Limb (tissue), 2 donors: ENCODE measurements around the gene NOD1.
"Not testable (repeated sequence)": the region's sequence is repeated elsewhere in the genome, so short reads cannot be mapped to it uniquely, and the experiment has no call there.

Experiments
- DNase-seq, 2 donors: peaks; one replicate each; pipeline ENCODE4 v3.0.0-alpha.2; 2016; ENCODE audit errors: extremely low spot score in 2 of 2

The NOD1 gene

DNA sequence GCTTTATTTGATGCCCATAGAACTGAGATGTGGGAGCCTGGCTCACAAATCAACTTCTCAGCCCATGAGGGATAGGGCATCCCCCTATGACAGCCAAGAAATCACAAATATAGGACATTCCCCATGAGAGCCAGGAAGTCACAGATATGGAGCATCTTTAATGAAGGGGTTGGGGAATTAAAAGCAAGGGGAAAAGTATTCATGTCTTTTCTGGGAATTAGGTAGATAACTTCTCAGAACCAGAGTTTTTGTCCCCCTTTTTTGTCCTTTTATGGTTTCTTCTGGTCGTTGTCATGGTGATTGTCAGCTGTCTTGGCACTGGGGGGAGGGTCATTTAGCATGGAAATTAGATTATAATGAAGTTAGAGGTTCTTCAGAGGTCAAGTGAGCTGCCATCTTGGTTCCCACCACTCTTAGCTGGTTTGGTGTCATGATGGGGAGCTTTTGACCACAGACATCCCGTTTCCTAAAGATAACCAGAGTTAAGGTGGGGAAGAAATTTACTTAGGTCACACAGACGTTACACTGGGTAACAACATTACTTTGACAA lies 56.9 kb downstream of the NOD1 start:
- DNase-seq: no peak

DNA sequence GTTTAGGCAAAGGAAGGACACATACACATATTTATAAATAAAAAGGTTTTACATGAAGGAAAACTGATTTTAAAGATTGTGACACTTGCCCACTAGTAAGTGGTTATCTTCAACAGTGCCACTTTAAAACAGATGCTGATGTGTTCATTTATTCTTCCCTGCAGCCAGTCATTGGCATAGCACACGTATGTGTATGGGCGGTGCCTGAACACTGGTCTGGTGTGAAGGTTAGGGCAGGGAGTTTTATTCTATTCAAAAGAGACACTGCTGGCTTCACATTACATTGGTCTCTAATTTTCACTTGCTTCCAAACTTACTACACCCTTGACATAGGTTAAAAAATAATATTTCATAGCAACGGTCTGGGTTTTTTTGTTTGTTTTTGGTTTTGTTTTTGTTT lies 57.9 kb downstream of the NOD1 start:
- no peak for DNase-seq

DNA sequence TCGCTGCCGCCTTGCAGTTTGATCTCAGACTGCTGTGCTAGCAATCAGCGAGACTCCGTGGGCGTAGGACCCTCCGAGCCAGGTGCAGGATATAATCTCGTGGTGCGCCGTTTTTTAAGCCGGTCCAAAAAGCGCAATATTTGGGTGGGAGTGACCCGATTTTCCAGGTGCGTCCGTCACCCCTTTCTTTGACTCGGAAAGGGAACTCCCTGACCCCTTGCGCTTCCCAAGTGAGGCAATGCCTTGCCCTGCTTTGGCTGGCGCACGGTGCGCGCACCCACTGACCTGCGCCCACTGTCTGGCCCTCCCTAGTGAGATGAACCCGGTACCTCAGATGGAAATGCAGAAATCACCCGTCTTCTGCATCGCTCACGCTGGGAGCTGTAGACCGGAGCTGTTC lies 58.5 kb downstream of the NOD1 start:
- not testable (repeated sequence) for DNase-seq

DNA sequence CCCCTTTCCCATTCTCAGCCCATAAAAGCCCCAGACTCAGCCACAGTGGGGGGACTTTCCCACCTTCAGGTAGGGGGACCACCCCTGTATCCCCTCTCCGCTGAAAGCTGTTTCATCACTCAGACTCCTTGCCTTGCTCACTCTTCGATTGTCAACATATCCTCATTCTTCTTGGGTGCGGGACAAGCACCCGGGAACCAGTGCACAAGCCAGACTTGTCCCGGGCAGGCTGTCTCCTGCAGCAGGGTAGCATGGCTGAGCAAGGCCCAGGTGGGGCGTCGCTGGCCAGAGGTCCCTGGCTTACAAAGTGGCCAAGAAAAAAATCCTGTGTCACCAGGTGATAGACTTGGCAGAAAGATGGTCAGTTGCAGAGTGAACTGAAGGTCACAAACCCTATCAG lies 64.7 kb downstream of the NOD1 start:
- DNase-seq: no peak

DNA sequence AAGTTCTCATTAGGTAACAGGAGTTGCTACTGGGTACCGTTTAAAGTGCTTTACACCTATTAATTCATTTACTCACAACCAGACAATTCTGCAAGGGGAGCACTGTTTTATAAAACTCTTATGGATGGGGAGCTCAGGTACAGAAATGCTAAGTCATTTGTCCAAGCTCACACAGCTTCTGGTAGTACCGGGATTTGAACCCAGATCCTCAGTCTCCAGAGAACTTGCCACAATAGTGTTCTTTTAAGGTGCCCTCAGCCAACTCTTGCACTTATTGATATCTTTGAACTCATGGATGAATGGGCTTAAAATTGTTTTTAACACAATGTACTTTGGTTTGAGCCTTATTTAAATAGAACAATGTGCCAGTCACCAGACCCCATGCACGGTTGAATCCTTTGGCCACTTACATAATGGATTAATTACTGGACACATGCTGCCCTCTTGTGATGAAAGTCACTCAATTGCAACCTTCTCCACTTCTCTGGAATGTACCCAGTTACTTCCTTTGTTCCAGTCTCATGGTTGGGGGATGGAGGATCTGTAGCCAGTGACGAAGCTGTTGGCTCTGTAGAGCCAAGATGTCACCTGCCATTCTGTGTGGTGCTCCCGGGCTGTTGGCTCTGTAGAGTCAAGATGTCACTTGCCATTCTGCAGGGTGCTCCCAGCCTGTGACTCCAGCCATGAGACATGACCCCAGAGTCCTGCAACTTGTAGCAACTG lies 65.6 kb downstream of the NOD1 start:
- peak in 1 of 2 donors; percentile 45 for DNase-seq

DNA sequence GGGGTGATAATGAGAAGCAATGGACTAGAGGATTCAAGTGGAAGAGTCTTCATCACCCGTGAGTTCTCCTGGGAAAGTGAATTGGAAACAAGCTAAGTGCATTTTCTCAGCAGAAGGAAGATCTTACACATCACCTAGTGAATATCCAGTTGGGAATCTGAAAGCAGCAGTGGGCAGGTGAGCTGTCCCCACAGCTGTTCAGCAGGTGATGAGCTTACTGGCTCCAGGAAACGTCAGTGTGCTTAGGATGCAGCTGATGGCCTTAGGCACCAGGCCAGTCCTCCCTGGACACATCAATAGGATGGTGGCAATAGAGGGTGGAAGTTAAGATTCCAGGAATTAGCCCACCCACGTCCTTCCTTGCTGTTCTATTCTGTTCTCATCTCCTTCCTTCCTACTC lies 66.7 kb downstream of the NOD1 start:
- no peak for DNase-seq

DNA sequence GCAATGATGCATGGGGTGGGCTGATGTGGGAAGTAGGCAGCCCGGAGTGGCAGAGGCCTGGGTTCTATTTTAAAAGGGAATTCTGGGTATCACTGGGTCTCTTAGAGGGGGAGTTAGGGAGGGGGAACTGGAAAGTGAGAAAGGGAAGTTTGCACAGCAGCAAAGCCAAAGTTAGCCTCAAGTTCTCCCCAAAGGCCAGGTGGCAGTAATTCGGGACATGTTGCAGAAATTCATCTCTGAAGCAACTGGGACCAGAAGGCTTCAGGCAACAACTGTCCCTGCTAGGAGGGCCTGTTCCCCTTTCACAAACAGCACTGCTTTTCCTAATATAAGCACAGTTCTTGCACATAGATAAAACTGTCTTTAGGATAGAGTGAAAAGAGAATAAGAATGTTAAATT lies 67.4 kb downstream of the NOD1 start:
- no peak for DNase-seq

DNA sequence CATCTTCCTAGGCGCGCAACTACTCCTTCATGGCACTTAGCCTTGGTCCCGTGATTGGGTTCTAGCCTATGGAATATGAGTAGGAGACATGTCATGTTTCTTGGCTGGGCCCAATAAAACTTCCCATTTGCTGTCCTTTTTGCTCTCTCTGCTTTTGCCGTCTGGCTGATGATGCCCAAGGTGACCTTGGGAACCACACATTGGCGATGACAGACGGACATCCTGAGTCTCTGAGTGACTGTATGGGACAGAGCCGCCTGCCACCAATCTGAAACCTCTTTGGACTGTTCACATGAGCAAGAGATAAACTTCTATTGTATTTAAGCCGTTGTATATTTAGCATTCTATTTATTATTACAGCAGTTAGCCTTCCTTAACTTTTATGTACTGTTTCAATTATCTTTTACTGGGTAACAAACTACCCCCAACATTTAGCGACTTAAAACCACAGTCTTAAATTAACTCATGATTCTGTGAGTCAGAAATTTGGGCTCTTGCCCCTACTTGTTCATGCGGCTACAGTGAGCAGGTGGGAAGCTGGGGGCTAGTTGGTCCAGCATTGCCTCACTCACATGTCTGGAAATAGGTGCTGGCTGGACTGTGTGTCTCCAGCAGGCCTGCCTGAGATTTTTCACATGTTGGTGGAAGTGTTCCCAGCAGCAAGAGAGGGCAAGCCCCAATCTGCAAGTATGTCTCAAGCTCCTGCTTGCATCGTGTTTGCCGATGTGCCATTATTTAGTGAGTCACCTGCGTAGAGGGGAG lies 71.7 kb downstream of the NOD1 start:
- no peak for DNase-seq

DNA sequence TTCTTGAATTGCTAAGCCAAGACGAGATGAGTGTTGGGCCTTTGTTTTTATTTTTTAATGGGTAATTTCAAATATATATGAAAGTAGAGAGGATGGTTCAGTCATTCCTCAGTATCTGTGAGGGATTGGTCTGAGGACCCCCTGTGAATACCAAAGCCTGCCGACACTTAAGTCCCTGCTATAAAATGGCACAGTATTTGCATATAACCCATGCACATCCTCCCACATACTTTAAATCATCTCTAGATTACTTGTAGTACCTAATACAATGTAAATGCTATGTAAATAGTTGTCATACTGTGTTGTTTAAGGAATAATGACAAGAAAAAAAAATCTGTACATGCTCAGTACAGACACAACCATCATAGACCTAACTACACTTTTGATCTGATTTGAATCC lies 73.4 kb downstream of the NOD1 start:
- DNase-seq: no peak

DNA sequence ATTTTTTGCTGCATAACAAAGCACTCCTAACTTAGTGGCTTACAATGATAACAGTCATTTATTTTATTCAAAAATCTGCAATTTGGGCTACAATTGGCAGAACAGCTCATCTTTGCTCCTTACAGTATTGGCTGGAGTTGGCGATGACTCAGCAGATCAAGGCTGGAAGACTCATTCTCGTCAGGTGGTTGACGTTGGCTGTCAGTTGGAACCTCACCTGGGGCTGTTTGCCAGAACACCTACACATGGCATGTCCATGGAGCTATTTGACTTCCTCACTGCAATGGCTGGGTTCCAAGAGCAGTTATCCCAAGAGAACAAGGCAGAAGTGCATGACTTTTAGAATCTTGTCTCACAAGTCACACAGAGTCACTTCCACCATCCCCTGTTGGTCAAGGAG lies 75.1 kb downstream of the NOD1 start:
- no peak for DNase-seq

DNA sequence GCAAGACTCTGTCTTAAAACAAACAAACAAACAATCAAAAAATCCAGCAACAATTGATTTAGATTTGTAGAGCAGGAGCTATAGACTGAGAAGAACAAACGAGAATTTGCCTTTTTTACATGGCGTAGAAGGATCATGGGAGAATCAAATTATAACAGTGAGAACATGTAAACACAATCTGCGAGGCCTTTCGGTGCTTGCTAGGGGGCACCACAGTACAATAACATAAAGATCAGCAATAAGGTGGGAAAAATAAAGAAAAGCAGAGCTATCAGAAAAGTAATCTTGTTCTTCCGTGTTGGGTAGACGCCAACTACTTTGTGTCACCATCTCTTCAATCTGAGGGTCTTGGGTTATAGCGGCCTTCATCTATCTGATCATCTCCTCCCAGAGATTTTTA lies 82.2 kb downstream of the NOD1 start:
- DNase-seq: no peak

DNA sequence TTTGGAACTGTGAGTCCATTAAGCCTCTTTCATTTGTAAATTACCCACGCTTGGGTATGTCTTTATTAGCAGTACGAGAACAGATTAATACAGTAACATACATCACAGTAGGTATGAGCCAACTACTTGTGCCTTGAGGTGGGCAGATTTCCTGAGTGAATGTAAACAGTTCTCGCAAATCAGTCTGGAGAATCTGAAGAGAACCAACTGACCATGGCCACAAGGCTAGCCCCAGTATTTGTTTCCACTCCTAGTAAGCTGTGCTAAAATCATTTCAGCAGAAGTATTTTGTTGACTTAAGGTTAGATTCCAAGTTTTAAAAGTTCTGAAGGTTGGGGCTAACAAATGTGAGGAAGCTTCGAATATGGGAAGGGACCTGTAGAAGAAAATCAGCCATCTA lies 82.9 kb downstream of the NOD1 start:
- DNase-seq: no peak

DNA sequence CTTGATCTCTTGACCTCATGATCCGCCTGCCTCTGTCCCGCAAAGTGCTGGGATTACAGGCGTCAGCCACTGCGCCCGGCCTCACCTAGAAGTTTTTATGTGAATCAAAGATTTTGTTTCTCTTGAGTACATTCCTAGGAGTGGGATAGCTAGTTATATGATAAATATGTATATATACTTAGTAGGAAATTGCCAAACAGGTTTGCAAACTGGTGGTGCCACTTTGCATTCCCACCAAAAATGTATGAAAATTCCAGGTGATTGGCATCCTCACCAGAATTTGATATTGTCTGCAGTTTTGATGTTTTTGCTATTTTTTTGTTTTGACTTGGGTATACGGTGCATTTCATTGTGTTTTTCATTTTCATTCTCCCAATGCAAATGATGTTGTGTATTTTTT lies 86.8 kb downstream of the NOD1 start:
- DNase-seq: no peak

DNA sequence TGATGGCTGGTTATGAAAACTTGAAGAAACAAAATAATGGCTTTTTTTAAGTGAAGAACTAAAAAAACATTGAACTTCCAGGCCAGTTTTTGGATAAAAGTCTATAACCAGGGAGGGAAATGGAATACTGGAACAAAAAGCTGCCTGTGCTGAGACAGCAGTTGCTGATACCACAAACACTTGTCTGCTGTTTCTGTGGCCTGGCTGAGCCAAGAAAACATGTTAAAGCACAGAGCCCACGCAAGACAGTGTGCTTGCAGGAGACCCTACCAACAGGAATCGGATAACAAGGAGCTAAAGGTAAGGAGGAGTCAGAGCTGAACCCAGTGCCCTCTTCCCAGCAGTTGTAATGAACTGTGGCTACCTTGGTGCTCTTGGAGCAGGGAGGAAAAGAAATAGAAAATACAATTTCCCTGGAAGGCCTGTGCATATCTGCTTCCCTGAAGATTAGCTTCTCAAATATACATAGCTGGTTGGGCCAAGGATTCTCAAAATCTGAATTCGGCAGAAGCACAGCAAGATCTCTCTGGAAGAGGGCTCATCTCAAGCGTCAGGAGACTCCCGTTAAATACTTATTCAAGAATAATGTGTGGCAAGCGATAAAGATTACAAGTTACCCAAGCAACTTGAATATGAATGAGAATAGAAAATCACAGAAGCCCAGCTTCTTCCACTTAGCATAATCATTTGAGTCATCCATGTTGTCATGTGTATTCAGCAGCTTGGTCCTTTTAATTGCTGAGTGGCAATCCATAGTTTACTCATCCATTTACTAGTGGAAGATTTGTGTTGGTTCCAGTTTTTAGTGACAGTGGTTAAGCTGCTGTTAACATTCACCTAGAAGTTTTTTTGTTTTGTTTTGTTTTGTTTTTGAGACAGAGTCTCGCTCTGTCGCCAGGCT lies 87.6 kb downstream of the NOD1 start:
- no peak for DNase-seq

DNA sequence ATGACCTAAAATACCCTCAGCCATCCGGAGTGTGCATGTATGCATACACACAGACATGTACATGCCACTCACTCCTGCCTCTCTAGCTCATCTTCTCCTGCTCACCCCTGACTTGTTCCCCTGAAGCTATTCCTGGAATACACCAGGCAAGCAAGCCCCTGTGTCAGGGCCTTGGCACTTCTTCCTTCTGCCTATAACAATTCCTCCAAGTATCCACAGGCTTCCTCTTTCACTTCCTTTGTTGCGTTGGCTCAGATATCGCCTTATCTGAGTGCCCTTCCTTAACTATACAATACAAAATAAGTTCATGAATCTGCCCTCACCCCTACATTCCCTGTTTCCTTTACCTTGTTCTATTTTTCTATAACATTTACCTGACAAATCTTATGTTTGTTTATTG lies 88.8 kb downstream of the NOD1 start:
- no peak for DNase-seq

DNA sequence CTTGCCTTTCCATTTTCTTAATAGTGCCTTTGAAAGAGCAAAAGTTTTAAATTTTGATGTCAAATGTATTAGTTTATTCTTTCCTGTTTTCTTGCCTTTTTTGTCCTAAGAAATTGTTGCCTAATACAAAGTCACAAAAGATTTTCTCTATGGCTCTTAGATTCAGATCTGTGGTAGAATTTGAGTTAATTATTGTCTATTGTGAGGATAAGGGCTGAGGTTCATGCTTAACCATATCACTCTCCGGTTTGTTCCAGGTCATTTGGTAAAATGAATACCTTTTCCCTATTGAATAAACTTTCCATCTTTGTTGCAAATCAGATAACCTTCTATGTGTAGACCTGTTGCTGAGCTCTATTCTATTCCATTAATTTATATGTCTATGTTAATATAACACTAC lies 96.0 kb downstream of the NOD1 start:
- DNase-seq: no peak

DNA sequence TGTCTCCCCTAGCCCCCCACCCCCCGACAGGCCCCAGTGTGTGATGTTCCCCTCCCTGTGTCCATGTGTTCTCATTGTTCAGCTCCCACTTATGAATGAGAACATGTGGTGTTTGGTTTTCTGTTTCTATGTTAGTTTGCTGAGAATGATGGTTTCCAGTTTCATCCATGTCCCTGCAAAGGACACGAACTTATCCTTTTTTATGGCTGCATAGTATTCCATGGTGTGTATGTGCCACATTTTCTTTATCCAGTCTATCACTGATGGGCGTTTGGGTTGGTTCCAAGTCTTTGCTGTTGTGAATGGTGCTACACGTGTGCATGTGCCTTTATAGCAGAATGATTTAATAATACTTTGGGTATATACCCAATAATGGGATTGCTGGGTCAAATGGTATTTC lies 97.8 kb downstream of the NOD1 start:
- DNase-seq: not testable (repeated sequence)

DNA sequence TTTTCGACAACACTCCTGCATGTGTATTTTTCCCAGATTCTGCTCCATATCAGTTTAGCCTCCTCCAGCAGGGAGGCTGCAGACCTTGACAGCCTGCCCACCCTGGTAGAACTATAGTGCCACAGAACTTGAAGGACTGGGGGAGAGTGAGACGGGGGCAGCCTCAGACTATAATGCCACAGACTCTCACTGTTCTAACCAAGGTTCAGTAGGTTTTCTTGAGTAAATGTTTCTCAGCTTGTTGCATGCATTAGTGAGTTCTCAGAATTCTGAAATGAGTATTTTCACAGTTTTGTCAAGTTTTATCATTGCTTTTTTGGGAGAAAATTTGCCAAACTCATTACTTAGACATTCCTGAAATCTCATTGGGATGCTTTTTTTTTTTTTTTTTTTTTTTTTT lies 98.3 kb downstream of the NOD1 start:
- no peak for DNase-seq

DNA sequence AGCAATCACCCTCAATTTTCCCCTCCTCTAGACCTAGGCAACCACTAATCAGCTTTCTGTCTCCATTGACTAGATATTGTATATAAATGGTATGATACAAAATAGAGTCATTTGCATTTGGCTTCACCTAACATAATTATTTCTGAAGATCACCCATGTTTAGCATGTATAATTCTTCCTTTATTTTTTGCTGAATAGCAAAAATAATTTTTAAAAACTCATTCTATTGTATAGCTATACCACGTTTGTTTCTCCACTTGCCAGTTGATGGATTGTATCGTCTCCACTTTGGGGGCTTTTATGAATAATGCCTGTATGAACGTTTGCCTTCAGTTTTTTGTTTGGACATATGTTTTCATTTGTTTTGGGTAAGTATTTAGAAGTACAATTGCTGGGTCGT lies 98.8 kb downstream of the NOD1 start:
- DNase-seq: no peak

DNA sequence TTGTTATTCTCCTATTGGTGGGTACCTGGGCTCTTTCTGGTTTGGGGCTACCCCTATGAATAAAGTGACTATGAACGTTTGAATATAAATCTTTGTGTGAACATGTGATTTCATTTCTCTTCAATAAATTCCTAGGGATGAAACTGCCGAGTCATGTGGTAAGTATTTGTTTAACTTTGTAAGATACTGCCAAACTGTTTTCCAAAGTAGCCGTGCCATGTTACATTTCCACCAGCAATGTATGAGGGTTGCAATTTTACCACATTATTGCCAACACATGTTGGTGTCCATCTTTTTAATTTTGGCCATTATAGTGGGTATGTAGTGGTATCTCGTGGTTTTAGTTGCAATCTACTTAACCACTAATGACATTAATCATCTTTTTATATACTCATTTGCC lies 99.5 kb downstream of the NOD1 start:
- no peak for DNase-seq

DNA sequence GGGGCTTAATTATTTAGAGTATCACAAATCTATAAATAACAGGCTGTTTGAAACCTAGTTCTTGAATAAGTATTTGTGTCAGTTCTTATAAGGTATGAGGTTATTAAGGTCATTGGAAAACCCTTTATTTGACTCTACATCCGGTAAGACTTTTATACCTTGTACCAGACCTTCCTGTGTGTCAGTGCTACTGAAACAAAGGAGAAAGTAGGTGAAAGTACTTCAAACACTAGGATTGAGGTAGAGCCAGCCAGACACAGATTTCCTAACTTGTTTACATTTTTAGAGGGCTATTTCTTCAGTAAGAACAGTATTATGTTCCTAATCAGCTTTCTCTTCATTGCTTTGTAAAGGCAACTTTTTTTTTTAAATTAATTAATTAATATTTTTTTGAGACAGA lies 100.3 kb downstream of the NOD1 start:
- no peak for DNase-seq
